ENCODE measurements around the gene COMMD10. TPM values are rescaled to one million over a fixed set of nuclear protein-coding genes. Genes with fewer than 3 reads are reported as not detected.

The COMMD10 gene
- total RNA-seq, 2 experiments from 2014 or later, result 19.7 to 23.0 TPM

- Mint-ChIP-seq H3K27me3 (no peaks in the 10 kb centered on the region), H3K27ac (no peak overlapping the region), H3K4me3 (no peak overlapping the region), H3K9me3 (ENCODE audit: low read depth) (peaks cover 8% of the 10 kb centered on the region), H3K4me1 (no peaks in the 10 kb centered on the region), H3K36me3 (ENCODE audit: low read depth) (peaks cover 65% of the 10 kb centered on the region)
- intact Hi-C loops (cut with DNase I, micrococcal nuclease), result no loop called here
- no peak for DNase-seq
- ATAC-seq, result no peak
- POLR2A ChIA-PET, result no interaction called here
- CTCF ChIA-PET, result no interaction called here
Measured at GRCh38 chr5:116296335-116297072, 211.7 kb downstream of the COMMD10 start.

- intact Hi-C loops (cut with DNase I, micrococcal nuclease), result no loop called here
- CTCF ChIA-PET, result no interaction called here
- no peak for ATAC-seq
Measured at GRCh38 chr5:116297296-116297814, 212.5 kb downstream of the COMMD10 start.

GRCh38 chr5:116299746-116300640, 215.2 kb downstream of the COMMD10 start:
- H3K4me3 Mint-ChIP-seq, result no peak overlapping the region
- ATAC-seq (no peak), DNase-seq (no peak)
- H3K27me3 Mint-ChIP-seq, result no peaks in the 10 kb centered on the region
- H3K36me3 Mint-ChIP-seq (ENCODE audit: low read depth), result peaks cover 85% of the 10 kb centered on the region
- H3K4me1 Mint-ChIP-seq, result no peaks in the 10 kb centered on the region
- CTCF ChIA-PET, result interaction anchor here (0.7 kb wide), 1 partner anchor 1031 kb away, joined by 3 read pairs; no protein-coding TSS in a partner anchor
- intact Hi-C loops (cut with DNase I, micrococcal nuclease), result no loop called here
- POLR2A ChIA-PET, result no interaction called here
- peaks cover 18% of the 10 kb centered on the region for H3K9me3 Mint-ChIP-seq (ENCODE audit: low read depth)
- H3K27ac Mint-ChIP-seq, result no peak overlapping the region

More at GRCh38 chr5:116297296-116297814, 212.5 kb downstream of the COMMD10 start:
- H3K4me1 Mint-ChIP-seq, result no peaks in the 10 kb centered on the region
- DNase-seq, result no peak
- no peaks in the 10 kb centered on the region for H3K27me3 Mint-ChIP-seq
- H3K27ac Mint-ChIP-seq, result no peak overlapping the region
- POLR2A ChIA-PET, result no interaction called here
- H3K4me3 Mint-ChIP-seq, result no peak overlapping the region
- H3K36me3 Mint-ChIP-seq (ENCODE audit: low read depth), result peaks cover 66% of the 10 kb centered on the region
- peaks cover 7% of the 10 kb centered on the region for H3K9me3 Mint-ChIP-seq (ENCODE audit: low read depth)

GRCh38 chr5:116301110-116301509, 216.3 kb downstream of the COMMD10 start:
- DNase-seq (no peak), ATAC-seq (no peak)
- H3K4me3 Mint-ChIP-seq, result no peak overlapping the region
- ChIA-PET CTCF (interaction anchor here (0.7 kb wide), 1 partner anchor 1032 kb away, joined by 3 read pairs; no protein-coding TSS in a partner anchor), POLR2A (no interaction called here)
- H3K27me3 Mint-ChIP-seq, result no peaks in the 10 kb centered on the region
- H3K9me3 Mint-ChIP-seq (ENCODE audit: low read depth), result peaks cover 28% of the 10 kb centered on the region
- no peak overlapping the region for H3K27ac Mint-ChIP-seq
- H3K4me1 Mint-ChIP-seq, result no peaks in the 10 kb centered on the region
- intact Hi-C loops (cut with DNase I, micrococcal nuclease), result no loop called here
- peaks cover 88% of the 10 kb centered on the region for H3K36me3 Mint-ChIP-seq (ENCODE audit: low read depth)

- DNase-seq (no peak), ATAC-seq (no peak)
- Mint-ChIP-seq H3K27me3 (no peaks in the 10 kb centered on the region), H3K36me3 (ENCODE audit: low read depth) (peaks cover 91% of the 10 kb centered on the region), H3K9me3 (ENCODE audit: low read depth) (peaks cover 39% of the 10 kb centered on the region), H3K4me1 (no peaks in the 10 kb centered on the region), H3K4me3 (no peak overlapping the region), H3K27ac (no peak overlapping the region)
- ChIA-PET CTCF (interaction anchor here (0.7 kb wide), 1 partner anchor 450 kb away, joined by 3 read pairs; no protein-coding TSS in a partner anchor), POLR2A (no interaction called here)
- intact Hi-C loops (cut with DNase I, micrococcal nuclease), result no loop called here
Measured at GRCh38 chr5:116303340-116303739, 218.5 kb downstream of the COMMD10 start.

- no peaks in the 10 kb centered on the region for H3K27me3 Mint-ChIP-seq
- H3K9me3 Mint-ChIP-seq (ENCODE audit: low read depth), result peaks cover 39% of the 10 kb centered on the region
- no peak overlapping the region for H3K4me3 Mint-ChIP-seq
- no peak for ATAC-seq
- CTCF ChIA-PET, result no interaction called here
- DNase-seq, result no peak
- intact Hi-C loops (cut with DNase I, micrococcal nuclease), result no loop called here
- no peak overlapping the region for H3K27ac Mint-ChIP-seq
- H3K4me1 Mint-ChIP-seq, result no peaks in the 10 kb centered on the region
- peaks cover 87% of the 10 kb centered on the region for H3K36me3 Mint-ChIP-seq (ENCODE audit: low read depth)
- POLR2A ChIA-PET, result no interaction called here
Measured at GRCh38 chr5:116303810-116304209, 219.0 kb downstream of the COMMD10 start.

- Mint-ChIP-seq H3K27me3 (no peaks in the 10 kb centered on the region), H3K4me1 (no peaks in the 10 kb centered on the region), H3K36me3 (ENCODE audit: low read depth) (peaks cover 86% of the 10 kb centered on the region), H3K4me3 (no peak overlapping the region), H3K27ac (no peak overlapping the region), H3K9me3 (ENCODE audit: low read depth) (peaks cover 41% of the 10 kb centered on the region)
- ATAC-seq, result no peak
- ChIA-PET CTCF (no interaction called here), POLR2A (no interaction called here)
- intact Hi-C loops (cut with DNase I, micrococcal nuclease), result no loop called here
- DNase-seq, result no peak
Measured at GRCh38 chr5:116305899-116306298, 221.1 kb downstream of the COMMD10 start.

GRCh38 chr5:116306846-116307245, 222.0 kb downstream of the COMMD10 start:
- no peaks in the 10 kb centered on the region for H3K4me1 Mint-ChIP-seq
- peaks cover 90% of the 10 kb centered on the region for H3K36me3 Mint-ChIP-seq (ENCODE audit: low read depth)

GRCh38 chr5:116308391-116308790, 223.6 kb downstream of the COMMD10 start:
- Mint-ChIP-seq H3K27ac (no peak overlapping the region), H3K9me3 (ENCODE audit: low read depth) (peaks cover 38% of the 10 kb centered on the region), H3K4me1 (no peaks in the 10 kb centered on the region), H3K27me3 (no peaks in the 10 kb centered on the region), H3K36me3 (ENCODE audit: low read depth) (peaks cover 91% of the 10 kb centered on the region), H3K4me3 (no peak overlapping the region)
- ChIA-PET CTCF (no interaction called here), POLR2A (no interaction called here)
- DNase-seq (no peak), ATAC-seq (no peak)
- intact Hi-C loops (cut with DNase I, micrococcal nuclease), result no loop called here

More at GRCh38 chr5:116306846-116307245, 222.0 kb downstream of the COMMD10 start:
- intact Hi-C loops (cut with DNase I, micrococcal nuclease), result no loop called here
- no peak overlapping the region for H3K27ac Mint-ChIP-seq
- H3K4me3 Mint-ChIP-seq, result no peak overlapping the region
- DNase-seq, result no peak
- ChIA-PET CTCF (no interaction called here), POLR2A (no interaction called here)
- peaks cover 41% of the 10 kb centered on the region for H3K9me3 Mint-ChIP-seq (ENCODE audit: low read depth)
- no peaks in the 10 kb centered on the region for H3K27me3 Mint-ChIP-seq
- ATAC-seq, result no peak

GRCh38 chr5:116313366-116313765, 228.5 kb downstream of the COMMD10 start:
- POLR2A ChIA-PET, result no interaction called here
- ATAC-seq (no peak), DNase-seq (no peak)
- Mint-ChIP-seq H3K4me1 (no peaks in the 10 kb centered on the region), H3K27ac (no peak overlapping the region), H3K9me3 (ENCODE audit: low read depth) (peaks cover 9% of the 10 kb centered on the region), H3K4me3 (no peak overlapping the region), H3K36me3 (ENCODE audit: low read depth) (peaks cover 82% of the 10 kb centered on the region), H3K27me3 (no peaks in the 10 kb centered on the region)
- intact Hi-C loops (cut with DNase I, micrococcal nuclease), result no loop called here
- CTCF ChIA-PET, result no interaction called here

- Mint-ChIP-seq H3K4me3 (no peak overlapping the region), H3K27ac (no peak overlapping the region), H3K4me1 (no peaks in the 10 kb centered on the region), H3K36me3 (ENCODE audit: low read depth) (peaks cover 86% of the 10 kb centered on the region), H3K9me3 (ENCODE audit: low read depth) (peaks cover 16% of the 10 kb centered on the region), H3K27me3 (no peaks in the 10 kb centered on the region)
- ChIA-PET POLR2A (no interaction called here), CTCF (no interaction called here)
- no peak for DNase-seq
- intact Hi-C loops (cut with DNase I, micrococcal nuclease), result no loop called here
- ATAC-seq, result no peak
Measured at GRCh38 chr5:116315531-116315930, 230.7 kb downstream of the COMMD10 start.

All from activated CD4-positive, alpha-beta T cell treated with anti-CD3 and anti-CD28 coated beads for 36 hours (primary cell).